Cerebellar nuclear complex (tissue), 1 donor: ENCODE data around the gene CS.
A peak's percentile ranks its signal among the peaks of the same experiment; 100 is the strongest.
"Not testable (repeated sequence)": the region's sequence is repeated elsewhere in the genome, so short reads cannot be mapped to it uniquely, and the experiment has no call there.

Experiments used
- DNase-seq, 2 experiments: peaks; one replicate each; lab custom pipeline; 2025; lab: John Stamatoyannopoulos, UW

CS gene

DNA sequence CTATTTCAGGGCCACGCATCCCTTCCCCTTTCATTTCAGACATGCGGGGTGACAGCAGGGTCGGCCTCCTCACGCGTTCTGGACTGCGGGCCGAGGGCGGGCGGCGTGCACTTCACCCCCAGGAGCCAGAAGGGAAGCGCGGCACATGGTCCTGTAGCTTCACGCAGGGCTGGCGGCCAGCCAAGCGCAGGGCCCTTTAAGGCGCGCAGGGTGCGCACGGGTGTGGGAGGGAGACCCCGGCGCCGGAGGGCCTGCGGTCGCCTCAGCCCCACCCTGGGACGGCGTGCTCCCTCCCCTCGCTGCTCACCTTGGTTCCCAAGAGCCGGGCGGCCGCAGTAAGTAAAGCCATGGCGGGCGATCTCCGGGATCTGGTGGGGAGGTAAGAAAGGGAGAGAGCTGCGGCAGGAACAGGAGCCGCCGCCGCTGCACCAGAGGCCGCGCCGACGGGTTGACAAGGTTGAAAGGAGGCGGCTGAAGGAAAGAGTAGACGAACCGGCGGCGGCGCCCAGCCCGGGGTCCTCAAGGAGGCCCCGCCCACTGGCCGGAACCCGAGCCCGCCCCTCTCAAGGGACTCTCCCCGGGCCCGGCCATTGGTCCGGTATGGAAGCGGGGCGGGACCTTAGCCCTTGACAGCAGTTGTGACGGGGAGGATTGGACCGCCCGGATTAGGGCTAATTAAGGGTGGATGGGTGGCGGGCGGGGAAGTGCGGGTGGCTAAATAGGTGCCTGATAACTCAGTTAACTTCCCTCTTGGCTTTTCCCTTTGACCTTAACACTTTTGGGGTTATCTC is at the start of gene CS:
Gene CS, minus strand, starts transcription at position 478 of the 791 bp plus-strand sequence. Its CDS starts 129 bp downstream, at position 349.
- peak; percentile 90 to 97 for DNase-seq

GRCh38 chr12:56348776-56349175 is 48.6 kb upstream of the CS start:
- DNase-seq = peak; percentile 29 to 75

DNA sequence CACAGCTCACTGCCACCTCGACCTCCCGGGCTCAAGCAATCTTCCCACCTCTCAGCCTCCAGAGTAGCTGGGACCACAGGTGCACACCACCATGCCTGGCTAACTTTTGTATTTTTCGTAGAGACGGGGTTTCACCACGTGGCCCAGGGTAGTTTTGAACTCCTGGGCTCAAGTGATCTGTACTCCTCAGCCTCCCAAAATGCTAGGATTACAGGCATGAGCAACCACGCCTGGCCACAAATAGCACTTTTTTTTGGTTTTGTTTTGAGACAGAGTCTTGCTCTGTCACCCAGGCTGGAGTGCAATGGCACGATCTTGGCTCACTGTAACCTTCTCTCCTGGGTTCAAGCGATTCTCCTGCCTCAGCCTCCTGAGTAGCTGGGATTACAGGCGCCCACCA is 47.1 kb upstream of the CS start:
- not testable (repeated sequence) for DNase-seq

DNA sequence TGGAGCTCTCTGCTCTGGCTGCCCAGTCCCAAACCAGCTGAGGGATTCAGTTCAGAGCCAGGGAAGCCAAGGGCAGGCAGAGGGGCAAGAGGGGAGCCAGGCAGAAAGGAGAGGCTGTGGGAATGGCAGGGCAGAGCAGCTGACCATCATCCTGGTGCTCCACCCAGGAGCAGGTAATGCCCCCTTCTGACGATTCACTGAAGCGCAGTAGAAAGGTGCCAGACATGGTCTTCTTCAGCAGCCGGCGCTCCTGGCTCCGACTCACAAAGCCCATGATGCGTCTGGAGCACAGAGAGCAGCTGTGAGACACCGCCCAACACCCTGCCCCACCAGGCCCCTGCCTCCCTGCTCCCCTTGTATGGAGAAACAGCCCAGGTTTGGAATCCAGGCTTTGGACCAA is 46.5 kb upstream of the CS start:
- DNase-seq = no peak

DNA sequence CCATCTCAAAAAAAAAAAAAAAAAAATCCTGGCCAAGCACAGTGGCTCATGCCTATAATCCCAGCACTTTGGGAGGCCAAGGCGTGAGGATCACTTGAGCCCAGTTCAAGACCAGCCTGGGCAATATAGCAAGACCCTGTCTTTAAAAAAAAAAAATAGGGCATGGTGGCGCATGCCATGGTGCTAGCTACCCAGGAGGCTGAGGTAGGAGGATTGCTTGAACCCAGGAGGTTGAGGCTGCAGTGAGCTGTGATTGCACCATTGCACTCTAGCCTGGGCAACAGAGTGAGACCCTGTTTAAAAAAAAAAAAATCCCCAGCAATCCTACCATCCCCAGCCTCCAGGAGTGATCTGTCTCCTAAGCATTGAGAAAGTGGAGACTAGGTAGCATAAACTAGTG is 42.2 kb upstream of the CS start:
- DNase-seq = not testable (repeated sequence)

GRCh38 chr12:56341616-56342015 is 41.5 kb upstream of the CS start:
- DNase-seq = no peak

DNA sequence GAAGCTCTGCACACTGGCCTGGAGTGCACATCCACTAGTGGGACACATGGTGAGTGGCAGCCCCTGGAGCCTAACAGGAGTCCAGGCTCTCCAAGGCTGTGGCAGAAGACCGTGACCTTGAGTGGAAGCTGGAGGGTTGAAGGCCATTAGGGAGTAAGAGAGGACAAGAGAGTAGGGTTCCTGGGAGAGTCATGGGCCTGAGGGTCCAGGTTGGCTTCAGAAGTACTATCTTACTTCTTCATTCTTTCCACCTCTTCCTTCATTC is 39.0 kb upstream of the CS start:
- no peak for DNase-seq

GRCh38 chr12:56338308-56339157 is 38.4 kb upstream of the CS start, which contains the start of gene IL23A:
IL23A (plus strand) TSS chr12:56338884; CDS start chr12:56339045, 161 bp downstream.
- no peak for DNase-seq

DNA sequence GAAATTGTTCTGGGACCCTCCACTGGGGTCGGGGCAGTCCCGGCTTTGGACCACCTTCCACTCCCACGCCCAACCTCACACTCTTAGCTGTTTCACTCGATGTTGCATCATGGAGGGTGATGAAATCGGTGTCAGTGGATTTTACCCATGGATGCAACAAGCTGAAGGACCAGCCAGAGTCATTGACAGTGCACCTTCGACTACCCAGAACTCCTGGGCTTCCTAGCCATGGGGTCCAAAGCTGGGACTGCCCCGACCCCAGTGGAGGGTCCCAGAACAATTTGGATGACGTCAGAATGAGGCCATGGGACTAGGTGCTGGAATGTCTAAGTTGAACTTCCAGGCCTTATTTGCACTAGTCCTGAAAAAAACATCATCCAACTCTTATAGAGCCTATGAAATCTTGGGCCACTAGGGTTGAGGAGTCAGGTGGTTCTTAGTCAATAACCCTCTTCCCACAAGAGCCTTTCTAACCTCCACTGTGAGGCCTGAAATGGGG is 37.7 kb upstream of the CS start:
- DNase-seq = no peak

DNA sequence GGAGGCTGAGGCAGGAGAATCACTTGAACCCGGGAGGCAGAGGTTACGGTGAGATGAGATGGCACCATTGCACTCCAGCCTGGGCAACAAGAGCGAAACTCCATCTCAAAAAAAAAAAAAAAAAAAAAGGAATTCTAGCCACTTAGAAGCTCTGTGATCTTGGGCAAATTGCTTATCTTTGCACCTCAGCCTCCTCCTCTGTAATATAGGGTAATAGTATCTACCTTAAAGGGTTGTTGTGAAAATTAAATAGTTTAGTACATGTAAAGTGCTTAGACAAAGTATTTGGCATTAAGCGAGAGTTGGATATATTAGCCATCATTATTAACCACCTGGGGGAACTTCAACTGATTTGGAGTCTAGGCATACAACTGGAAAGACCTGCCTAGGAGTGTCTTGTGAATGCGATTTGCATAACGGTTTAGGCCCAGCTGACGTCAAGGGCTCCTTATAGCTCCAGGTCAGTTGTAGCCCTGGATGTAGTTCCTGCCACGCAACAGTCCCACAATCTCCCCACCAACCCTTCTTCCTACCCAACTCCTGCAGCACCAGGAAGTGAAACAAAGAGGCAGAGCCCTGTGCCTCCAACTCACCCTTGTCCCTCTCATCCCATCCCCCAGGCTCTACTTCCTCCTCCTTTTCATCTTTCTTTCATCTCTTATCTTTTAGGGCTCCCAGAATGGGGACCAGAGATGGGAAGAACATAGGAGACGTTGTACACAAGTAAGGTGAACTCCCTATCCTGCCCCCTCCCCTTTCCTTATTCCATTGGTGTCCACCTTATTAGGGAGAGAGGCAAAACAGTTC is 36.4 kb upstream of the CS start:
- DNase-seq = no peak

GRCh38 chr12:56335527-56335926 is 35.4 kb upstream of the CS start:
- DNase-seq = not testable (repeated sequence)

- DNase-seq = no peak
These were observed 34.3 kb upstream of the CS start for GRCh38 chr12:56334490-56334793.

DNA sequence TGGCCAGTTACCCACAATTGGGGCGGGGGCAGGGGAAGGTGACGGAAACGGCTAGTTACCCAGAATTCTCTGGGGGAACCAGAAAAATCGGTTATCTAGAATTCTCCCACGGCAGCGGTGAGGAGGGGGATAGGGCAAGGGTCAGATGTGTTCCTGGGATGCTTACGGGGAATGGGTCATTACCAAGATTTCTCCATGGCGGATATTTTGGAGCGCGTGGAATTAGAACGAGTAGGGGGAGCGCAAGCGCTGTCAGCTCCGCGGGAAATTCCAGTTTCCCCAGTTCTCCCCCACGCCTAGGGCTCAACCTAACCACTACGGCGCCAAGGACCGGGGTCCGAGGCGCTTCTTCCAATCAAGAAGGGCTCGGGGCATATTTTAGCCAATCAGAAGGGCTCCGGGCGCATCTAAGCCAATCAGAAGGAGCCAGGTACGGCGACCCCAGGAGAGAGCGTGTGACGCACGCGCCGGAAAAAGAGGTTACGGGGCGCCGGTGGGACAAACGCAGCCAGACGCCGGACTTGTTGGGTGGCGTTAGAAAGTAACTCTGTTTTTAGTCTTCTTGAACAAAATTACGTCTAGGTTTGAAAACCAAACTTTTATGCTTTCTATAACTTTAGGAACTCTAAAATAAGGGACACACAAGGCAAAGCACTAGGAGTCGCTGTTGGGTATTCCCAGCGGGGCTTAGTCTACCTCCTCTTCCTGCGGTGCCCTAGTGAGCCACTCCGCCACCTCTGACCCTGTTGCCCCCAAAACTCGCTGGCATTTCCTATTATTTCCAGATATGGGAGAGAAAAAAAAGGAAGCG is 33.8 kb upstream of the CS start, which contains the start of gene PAN2:
Gene PAN2, minus strand, starts transcription at position 322 of the 811 bp plus-strand sequence. CDS start 906 bp downstream, outside the sequence.
- DNase-seq = peak; percentile 74 to 88

- no peak for DNase-seq
These were observed 33.1 kb upstream of the CS start for GRCh38 chr12:56333197-56333678.

DNA sequence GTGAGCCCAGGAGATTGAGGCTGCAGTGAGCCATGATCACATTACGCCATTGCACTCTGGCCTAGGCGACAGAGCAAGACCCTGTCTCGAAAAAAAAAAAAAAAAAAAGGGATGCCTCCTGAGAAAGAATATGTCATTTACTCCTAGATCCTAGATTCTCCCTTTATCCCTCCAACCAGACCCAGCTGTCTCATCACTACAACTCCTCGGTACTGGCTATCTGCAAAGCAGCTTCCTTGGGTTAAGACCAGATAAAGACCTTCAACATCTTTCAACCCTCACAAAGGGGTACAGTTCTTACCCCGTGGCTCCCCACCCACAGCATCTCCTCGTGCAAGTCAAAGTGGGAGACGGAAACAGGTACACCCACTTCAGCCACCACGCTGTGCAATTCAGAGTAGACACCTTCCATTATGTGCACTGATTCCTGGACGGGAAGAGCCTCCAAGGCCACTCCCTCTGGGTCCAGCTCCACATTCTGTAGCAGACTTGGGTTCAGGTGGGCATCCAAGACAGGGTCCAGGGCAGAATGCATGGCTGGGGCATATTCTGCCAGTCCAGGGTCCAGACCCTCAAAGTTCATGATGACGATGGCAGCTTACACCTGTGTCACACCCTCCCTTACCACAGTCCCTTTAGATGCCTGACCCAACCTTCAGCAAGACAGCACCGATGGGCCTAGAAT is 32.5 kb upstream of the CS start:
- no peak for DNase-seq

GRCh38 chr12:56330936-56331490 is 30.9 kb upstream of the CS start:
- DNase-seq = no peak

GRCh38 chr12:56326533-56326932 is 26.4 kb upstream of the CS start:
- no peak for DNase-seq

GRCh38 chr12:56326126-56326525 is 26.0 kb upstream of the CS start:
- DNase-seq = no peak

- no peak for DNase-seq
These were observed 24.1 kb upstream of the CS start for GRCh38 chr12:56324206-56324605.

DNA sequence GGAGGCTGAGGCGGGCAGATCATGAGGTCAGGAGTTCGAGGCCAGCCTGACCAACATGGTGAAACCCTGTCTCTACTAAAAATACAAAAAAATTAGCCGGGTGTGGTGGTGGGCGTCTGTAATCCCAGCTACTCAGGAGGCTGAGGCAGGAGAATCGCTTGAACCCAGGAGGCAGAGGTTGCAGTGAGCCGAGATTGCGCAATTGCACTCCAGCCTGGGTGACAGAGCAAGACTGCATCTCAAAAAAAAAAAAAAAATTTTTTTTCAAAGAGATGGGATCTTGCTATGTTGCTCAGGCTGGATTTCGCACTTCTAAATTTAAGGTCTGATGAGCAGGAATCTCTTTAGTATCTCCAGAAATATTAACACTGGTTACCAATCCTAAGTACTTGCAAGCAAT is 21.5 kb upstream of the CS start:
- DNase-seq = not testable (repeated sequence)
